Retinal pigment epithelial cell (primary cell): Measurements from ENCODE around the gene SLC35A2.

Source experiments
- DNase-seq: peaks from one replicate; pipeline ENCODE4 v3.0.0-alpha.2; 2010; ENCODE audit warnings: low read depth
- H3K4me3 ChIP-seq: 2 replicates; pipeline ENCODE4 v1.5.1; 2011; ENCODE audit warnings: mild to moderate bottlenecking, low read length, control low read depth, moderate library complexity
- TF ChIP-seq, protein P1 (sequence below): conservative IDR thresholded peaks from 2 replicates; pipeline ENCODE4 v1.5.1; 2011; ENCODE audit warnings: low read depth, low read length, control low read depth, inconsistent platforms

Gene SLC35A2

DNA sequence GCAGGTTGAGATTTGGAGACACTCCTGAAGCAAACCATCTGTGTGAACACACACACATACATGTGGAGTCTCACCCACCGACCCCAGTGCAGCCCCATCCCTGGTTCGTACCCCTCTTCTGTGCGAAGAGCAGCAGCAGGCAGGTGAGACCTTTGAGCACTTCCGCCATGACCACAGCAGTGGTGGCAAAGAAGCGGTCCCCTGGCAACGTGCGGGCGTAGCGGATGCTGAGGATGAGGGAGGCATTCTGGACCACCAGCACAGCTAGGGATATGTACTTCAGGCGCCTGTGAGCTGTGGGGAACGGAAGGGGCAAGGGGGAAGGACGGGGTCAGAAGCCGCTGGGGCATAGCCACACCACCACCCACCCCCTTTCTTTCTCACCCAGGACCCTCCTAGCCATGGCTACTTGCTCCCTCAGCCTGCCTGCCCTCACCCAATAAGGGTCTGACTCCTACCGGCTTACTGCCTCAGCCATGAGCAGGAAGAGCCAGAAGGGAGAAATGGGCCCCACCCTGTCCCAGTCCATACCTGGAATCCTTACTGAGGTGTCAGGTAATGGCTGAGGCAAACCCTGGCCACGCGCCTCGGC is 1.6 kb downstream of the SLC35A2 start:
- no peak overlapping the region for H3K4me3 ChIP-seq
- DNase-seq: no peak
- TF ChIP-seq, protein P1, sequence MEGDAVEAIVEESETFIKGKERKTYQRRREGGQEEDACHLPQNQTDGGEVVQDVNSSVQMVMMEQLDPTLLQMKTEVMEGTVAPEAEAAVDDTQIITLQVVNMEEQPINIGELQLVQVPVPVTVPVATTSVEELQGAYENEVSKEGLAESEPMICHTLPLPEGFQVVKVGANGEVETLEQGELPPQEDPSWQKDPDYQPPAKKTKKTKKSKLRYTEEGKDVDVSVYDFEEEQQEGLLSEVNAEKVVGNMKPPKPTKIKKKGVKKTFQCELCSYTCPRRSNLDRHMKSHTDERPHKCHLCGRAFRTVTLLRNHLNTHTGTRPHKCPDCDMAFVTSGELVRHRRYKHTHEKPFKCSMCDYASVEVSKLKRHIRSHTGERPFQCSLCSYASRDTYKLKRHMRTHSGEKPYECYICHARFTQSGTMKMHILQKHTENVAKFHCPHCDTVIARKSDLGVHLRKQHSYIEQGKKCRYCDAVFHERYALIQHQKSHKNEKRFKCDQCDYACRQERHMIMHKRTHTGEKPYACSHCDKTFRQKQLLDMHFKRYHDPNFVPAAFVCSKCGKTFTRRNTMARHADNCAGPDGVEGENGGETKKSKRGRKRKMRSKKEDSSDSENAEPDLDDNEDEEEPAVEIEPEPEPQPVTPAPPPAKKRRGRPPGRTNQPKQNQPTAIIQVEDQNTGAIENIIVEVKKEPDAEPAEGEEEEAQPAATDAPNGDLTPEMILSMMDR: no peak

DNA sequence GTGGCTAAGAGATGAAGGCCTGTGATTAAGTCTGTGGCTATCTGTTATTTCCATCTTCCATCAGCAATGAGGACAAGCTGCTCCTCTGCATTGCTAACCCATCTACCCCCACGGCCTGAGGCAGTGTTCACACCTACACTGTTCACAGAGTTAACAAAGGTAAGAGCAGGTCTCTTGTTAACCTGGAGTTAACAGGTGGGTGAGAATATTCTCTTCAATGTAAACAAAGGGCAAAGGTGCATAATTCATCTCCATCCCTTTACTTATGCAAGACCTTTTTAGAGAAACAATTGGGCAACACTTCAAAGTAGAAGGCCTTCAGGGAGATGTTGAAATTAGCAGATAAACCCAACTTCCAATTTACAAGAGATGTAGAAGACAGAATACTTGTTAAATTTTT is 2.8 kb downstream of the SLC35A2 start:
- TF ChIP-seq, protein P1: no peak

DNA sequence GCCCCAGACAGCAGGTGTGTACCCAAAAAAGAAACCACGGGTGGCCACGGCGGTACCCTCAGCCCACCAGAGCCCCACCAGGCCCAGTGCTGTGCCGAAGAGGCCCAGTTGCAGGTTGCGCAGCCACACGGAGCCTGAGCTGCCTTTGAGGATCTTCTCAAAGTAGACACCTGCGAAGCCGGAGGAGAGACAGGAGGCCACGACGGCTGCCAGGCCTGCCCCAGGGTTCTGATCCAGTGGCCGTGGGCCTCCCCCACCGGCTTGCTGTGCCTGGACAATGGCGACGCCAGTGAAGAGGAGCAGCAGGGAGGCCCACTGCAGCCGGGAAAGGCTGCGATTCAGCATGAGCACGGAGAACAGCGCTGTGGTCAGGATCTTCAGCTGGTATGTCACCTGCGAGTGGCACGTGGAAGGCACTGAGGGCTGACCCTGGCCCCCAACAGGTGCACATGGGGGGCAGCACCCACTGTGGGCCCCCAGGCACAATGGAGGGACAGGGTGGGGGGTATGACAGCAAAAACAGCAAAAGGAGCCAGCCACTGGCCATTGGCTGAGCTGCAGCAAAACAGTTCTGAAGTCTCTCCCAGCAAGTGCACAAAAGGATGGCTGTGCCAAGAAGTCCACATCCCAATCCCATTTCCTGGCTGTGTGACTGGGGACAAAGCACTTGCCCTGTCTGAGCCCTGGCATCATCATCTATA is 6.2 kb downstream of the SLC35A2 start:
- no peak for DNase-seq
- TF ChIP-seq, protein P1: no peak
- no peak overlapping the region for H3K4me3 ChIP-seq

More for the DNA sequence above, 2.8 kb downstream of the SLC35A2 start:
- DNase-seq: no peak
- H3K4me3 ChIP-seq: no peak overlapping the region

DNA sequence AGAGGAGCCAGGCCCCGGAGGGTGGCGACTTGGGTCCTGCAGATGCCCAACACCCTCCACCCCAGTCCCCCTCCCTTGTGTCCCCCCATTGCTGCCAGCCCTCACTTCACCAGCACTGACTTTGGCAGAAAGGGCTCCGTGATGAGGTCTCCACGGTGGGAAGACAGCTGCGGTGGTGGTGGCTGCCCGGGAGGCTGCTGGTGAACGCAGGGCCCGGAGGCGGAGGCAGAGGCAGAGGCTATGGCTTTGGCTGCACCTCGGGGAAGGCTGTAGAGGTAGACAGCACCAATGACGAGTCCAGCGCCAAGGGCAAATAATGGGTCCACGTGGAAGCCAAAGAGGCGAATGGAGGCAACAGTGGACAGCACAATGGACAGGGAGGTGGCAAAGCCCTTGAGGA is 6.8 kb downstream of the SLC35A2 start:
- no peak overlapping the region for H3K4me3 ChIP-seq
- DNase-seq: no peak
- TF ChIP-seq, protein P1: no peak

DNA sequence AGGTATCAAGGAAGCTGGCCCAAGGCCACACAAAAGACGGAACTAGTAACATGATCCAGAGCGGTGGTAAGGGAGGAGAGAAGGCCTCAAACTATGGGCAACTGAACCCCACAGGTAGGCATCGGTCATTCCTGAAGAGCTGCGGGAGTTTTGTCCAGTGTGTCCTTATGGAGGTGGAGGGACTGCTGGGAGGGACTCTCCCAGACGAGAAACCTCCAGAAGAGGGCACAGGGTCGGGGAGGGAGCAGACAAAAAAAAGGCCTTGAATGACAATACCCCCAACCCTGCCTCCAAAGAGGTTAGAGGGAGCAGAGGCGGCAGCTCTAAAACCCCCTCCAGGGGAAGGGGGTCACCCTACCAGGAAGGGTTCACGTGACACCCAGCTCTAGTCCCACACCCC is 7.3 kb downstream of the SLC35A2 start:
- no peak overlapping the region for H3K4me3 ChIP-seq
- TF ChIP-seq, protein P1: no peak
- DNase-seq: no peak

DNA sequence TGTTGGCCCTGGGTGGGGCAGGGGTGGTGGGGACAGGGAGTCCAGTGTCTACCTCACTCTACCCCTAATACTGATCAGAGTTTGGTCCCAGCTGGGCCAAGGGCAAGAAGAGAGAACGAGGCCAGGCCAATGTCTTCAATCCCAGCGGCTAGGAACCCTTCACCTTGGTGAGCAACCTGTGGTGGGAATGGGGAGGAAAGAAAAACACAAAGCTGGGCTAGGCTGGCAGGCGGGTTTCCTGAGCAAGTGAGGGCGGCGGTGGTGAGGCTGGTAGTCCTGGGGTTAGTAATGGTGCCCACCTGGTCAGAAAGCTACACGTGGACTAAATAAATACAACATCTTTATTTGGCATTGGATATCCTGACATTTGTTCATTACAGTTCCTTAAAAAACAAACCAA is 8.2 kb downstream of the SLC35A2 start:
- TF ChIP-seq, protein P1: no peak
- no peak for DNase-seq
- H3K4me3 ChIP-seq: no peak overlapping the region

DNA sequence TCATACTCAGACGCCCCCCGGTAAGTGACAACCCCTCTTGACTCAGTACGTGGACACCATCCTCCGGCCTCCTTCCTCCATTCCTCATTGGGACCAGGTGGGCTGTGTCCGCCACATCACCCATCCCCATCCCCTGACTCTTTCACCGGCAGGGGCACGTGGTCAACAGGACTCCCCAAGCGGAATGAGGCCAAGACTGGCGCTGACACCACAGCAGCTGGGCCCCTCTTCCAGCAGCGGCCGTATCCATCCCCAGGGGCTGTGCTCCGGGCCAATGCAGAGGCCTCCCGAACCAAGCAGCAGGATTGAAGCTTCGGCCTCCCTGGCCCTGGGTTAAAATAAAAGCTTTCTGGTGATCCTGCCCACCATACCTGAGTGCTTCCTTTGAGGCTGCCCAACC is 8.7 kb downstream of the SLC35A2 start:
- H3K4me3 ChIP-seq: no peak overlapping the region
- TF ChIP-seq, protein P1: no peak
- no peak for DNase-seq
